Measurements from ENCODE around the gene ZNF775.
"Not testable (repeated sequence)": the region's sequence is repeated elsewhere in the genome, so short reads cannot be mapped to it uniquely, and the experiment has no call there.

Gene ZNF775

GRCh38 chr7:150383710-150384397 is 4.7 kb downstream of the ZNF775 start:
- DNase-seq, result peak; percentile 83

- no peak for DNase-seq
Observed at GRCh38 chr7:150384406-150385301, 5.5 kb downstream of the ZNF775 start.

GRCh38 chr7:150385302-150385723 is 6.2 kb downstream of the ZNF775 start:
- peak; percentile 36 for DNase-seq

- DNase-seq, result not testable (repeated sequence)
Observed at GRCh38 chr7:150385884-150386283, 6.8 kb downstream of the ZNF775 start.

- no peak for DNase-seq
Observed at GRCh38 chr7:150388306-150388705, 9.2 kb downstream of the ZNF775 start.

GRCh38 chr7:150388709-150389531 is 9.8 kb downstream of the ZNF775 start:
- no peak for DNase-seq

GRCh38 chr7:150389532-150389816 is 10.3 kb downstream of the ZNF775 start:
- no peak for DNase-seq

- DNase-seq, result no peak
Observed at GRCh38 chr7:150390205-150390604, 11.1 kb downstream of the ZNF775 start.

GRCh38 chr7:150393325-150393724 is 14.2 kb downstream of the ZNF775 start:
- DNase-seq, result no peak

GRCh38 chr7:150396426-150396825 is 17.3 kb downstream of the ZNF775 start:
- no peak for DNase-seq

- no peak for DNase-seq
Observed at GRCh38 chr7:150396851-150397260, 17.7 kb downstream of the ZNF775 start.

GRCh38 chr7:150397346-150398107 is 18.4 kb downstream of the ZNF775 start:
- DNase-seq, result no peak

GRCh38 chr7:150398108-150398964 is 19.2 kb downstream of the ZNF775 start:
- DNase-seq, result no peak

GRCh38 chr7:150398965-150399320 is 19.8 kb downstream of the ZNF775 start:
- no peak for DNase-seq

- no peak for DNase-seq
Observed at GRCh38 chr7:150399421-150400007, 20.4 kb downstream of the ZNF775 start.

- DNase-seq, result no peak
Observed at GRCh38 chr7:150400008-150400787, 21.1 kb downstream of the ZNF775 start.

- no peak for DNase-seq
Observed at GRCh38 chr7:150400788-150401423, 21.8 kb downstream of the ZNF775 start.

GRCh38 chr7:150401424-150401790 is 22.3 kb downstream of the ZNF775 start:
- no peak for DNase-seq

GRCh38 chr7:150401861-150402631 is 22.9 kb downstream of the ZNF775 start:
- DNase-seq, result no peak
